ENCODE measurements around the gene RAP1GDS1.

Gene RAP1GDS1

GRCh38 chr4:98260579-98261404, at the start of gene RAP1GDS1:
Gene RAP1GDS1 (plus strand): TSS chr4:98261384. CDS start chr4:98261566, 182 bp downstream.
- in situ Hi-C loops (cut with HindIII; ENCODE audit: low pct_ligation_motif_present, low pct_unique_long_range_greater_than_20kb, low sequenced_read_pairs), result no loop called here
- DNase-seq, result peak; percentile 93

GRCh38 chr4:98222306-98222705, 38.9 kb upstream of the RAP1GDS1 start:
- no peak for DNase-seq
- in situ Hi-C loops (cut with HindIII; ENCODE audit: low pct_ligation_motif_present, low pct_unique_long_range_greater_than_20kb, low sequenced_read_pairs), result no loop called here

GRCh38 chr4:98226396-98226795, 34.8 kb upstream of the RAP1GDS1 start:
- DNase-seq, result no peak
- in situ Hi-C loops (cut with HindIII; ENCODE audit: low pct_ligation_motif_present, low pct_unique_long_range_greater_than_20kb, low sequenced_read_pairs), result no loop called here

- DNase-seq, result no peak
- in situ Hi-C loops (cut with HindIII; ENCODE audit: low pct_ligation_motif_present, low pct_unique_long_range_greater_than_20kb, low sequenced_read_pairs), result no loop called here
These were observed 30.2 kb upstream of the RAP1GDS1 start for GRCh38 chr4:98230961-98231360.

- no peak for DNase-seq
- in situ Hi-C loops (cut with HindIII; ENCODE audit: low pct_ligation_motif_present, low pct_unique_long_range_greater_than_20kb, low sequenced_read_pairs), result no loop called here
These were observed 29.0 kb upstream of the RAP1GDS1 start for GRCh38 chr4:98232202-98232601.

- in situ Hi-C loops (cut with HindIII; ENCODE audit: low pct_ligation_motif_present, low pct_unique_long_range_greater_than_20kb, low sequenced_read_pairs), result no loop called here
- no peak for DNase-seq
These were observed 24.0 kb upstream of the RAP1GDS1 start for GRCh38 chr4:98237204-98237603.

GRCh38 chr4:98242063-98242462, 19.1 kb upstream of the RAP1GDS1 start:
- DNase-seq, result no peak
- in situ Hi-C loops (cut with HindIII; ENCODE audit: low pct_ligation_motif_present, low pct_unique_long_range_greater_than_20kb, low sequenced_read_pairs), result no loop called here

- in situ Hi-C loops (cut with HindIII; ENCODE audit: low pct_ligation_motif_present, low pct_unique_long_range_greater_than_20kb, low sequenced_read_pairs), result no loop called here
- DNase-seq, result no peak
These were observed 18.6 kb upstream of the RAP1GDS1 start for GRCh38 chr4:98242538-98242937.

GRCh38 chr4:98245226-98245625, 16.0 kb upstream of the RAP1GDS1 start:
- DNase-seq, result no peak
- in situ Hi-C loops (cut with HindIII; ENCODE audit: low pct_ligation_motif_present, low pct_unique_long_range_greater_than_20kb, low sequenced_read_pairs), result no loop called here

GRCh38 chr4:98248934-98249333, 12.2 kb upstream of the RAP1GDS1 start:
- in situ Hi-C loops (cut with HindIII; ENCODE audit: low pct_ligation_motif_present, low pct_unique_long_range_greater_than_20kb, low sequenced_read_pairs), result no loop called here
- DNase-seq, result no peak

GRCh38 chr4:98249831-98250230, 11.4 kb upstream of the RAP1GDS1 start:
- in situ Hi-C loops (cut with HindIII; ENCODE audit: low pct_ligation_motif_present, low pct_unique_long_range_greater_than_20kb, low sequenced_read_pairs), result no loop called here
- DNase-seq, result no peak

GRCh38 chr4:98253499-98253898, 7.7 kb upstream of the RAP1GDS1 start:
- no peak for DNase-seq
- in situ Hi-C loops (cut with HindIII; ENCODE audit: low pct_ligation_motif_present, low pct_unique_long_range_greater_than_20kb, low sequenced_read_pairs), result no loop called here

GRCh38 chr4:98260047-98260578, 1.1 kb upstream of the RAP1GDS1 start:
- in situ Hi-C loops (cut with HindIII; ENCODE audit: low pct_ligation_motif_present, low pct_unique_long_range_greater_than_20kb, low sequenced_read_pairs), result no loop called here
- peak; percentile 32 for DNase-seq

- DNase-seq, result peak; percentile 67
- in situ Hi-C loops (cut with HindIII; ENCODE audit: low pct_ligation_motif_present, low pct_unique_long_range_greater_than_20kb, low sequenced_read_pairs), result no loop called here
These were observed 464 bp downstream of the RAP1GDS1 start for GRCh38 chr4:98261405-98262291.

GRCh38 chr4:98262431-98262830, 1.2 kb downstream of the RAP1GDS1 start:
- in situ Hi-C loops (cut with HindIII; ENCODE audit: low pct_ligation_motif_present, low pct_unique_long_range_greater_than_20kb, low sequenced_read_pairs), result no loop called here
- DNase-seq, result no peak

GRCh38 chr4:98267498-98267897, 6.3 kb downstream of the RAP1GDS1 start:
- DNase-seq, result no peak
- in situ Hi-C loops (cut with HindIII; ENCODE audit: low pct_ligation_motif_present, low pct_unique_long_range_greater_than_20kb, low sequenced_read_pairs), result no loop called here

GRCh38 chr4:98275145-98275544, 14.0 kb downstream of the RAP1GDS1 start:
- in situ Hi-C loops (cut with HindIII; ENCODE audit: low pct_ligation_motif_present, low pct_unique_long_range_greater_than_20kb, low sequenced_read_pairs), result no loop called here
- DNase-seq, result no peak

GRCh38 chr4:98283219-98284189, 22.3 kb downstream of the RAP1GDS1 start:
- in situ Hi-C loops (cut with HindIII; ENCODE audit: low pct_ligation_motif_present, low pct_unique_long_range_greater_than_20kb, low sequenced_read_pairs), result no loop called here
- no peak for DNase-seq

All from ACHN (cell line).